ENCODE results near the gene RAPGEF2.

GRCh38 chr4:159224408-159224807 is 121.5 kb downstream of the RAPGEF2 start:
- no peak for TF ChIP-seq CTCF (IDR thresholded peaks at IDR 0.05; ENCODE audit: low read depth, low read length)
- TF ChIP-seq POLR2A (IDR thresholded peaks at IDR 0.05; ENCODE audit: extremely low read depth, insufficient read length) = no peak

Measured in NB4 (cell line).